K562 (cell line): ENCODE results near the gene CCDC77. TPM values are rescaled to one million over a fixed set of nuclear protein-coding genes. Genes with fewer than 3 reads are reported as not detected.
A peak's percentile ranks its signal among the peaks of the same experiment; 100 is the strongest.

Experiments used
- CBFB ChIP-seq: sonication (generic); formaldehyde crosslinking; IDR thresholded peaks from 2 replicates; pipeline ENCODE4 v1.4.0; 2020; ENCODE audit warnings: mild to moderate bottlenecking, missing genetic modification reagents
- EP400 ChIP-seq: fragments of 450-650 bp; IDR thresholded peaks from 2 replicates; pipeline ENCODE4 v1.6.1; 2017; ENCODE audit warnings: antibody characterized with exemption, mild to moderate bottlenecking, moderate library complexity
- PHF8 ChIP-seq: fragments of 200-600 bp; sonication (generic); IDR thresholded peaks from 2 replicates; pipeline ENCODE4 v1.6.1; 2012; ENCODE audit warnings: mixed run types, mild to moderate bottlenecking, inconsistent platforms, low read length, moderate library complexity, borderline replicate concordance
- XRCC5 ChIP-seq: fragments of 200-400 bp; formaldehyde crosslinking; IDR thresholded peaks from 2 replicates; pipeline ENCODE4 v1.6.1; 2017; ENCODE audit warnings: low read depth, mild to moderate bottlenecking, low read length
- polyA plus RNA-seq, 8 experiments: library from polyadenylated mRNA; depleted of rRNA in 4 of 8; stranded (reverse) in 5 of 8; unstranded in 3 of 8; fragments of >200 nt; fragmentation: Nextera tagmentation in 2 of 8; fragmentation: Illumina TruSeq in 1 of 8; extraction: Ambion mirVana in 2 of 8; extraction: Trizol in 1 of 8; gene quantifications; 2 replicates each; pipeline versions ENCODE4 v1.2.1 to v1.2.3, GENCODE V29; 2011 to 2014; ENCODE audit warnings: inconsistent platforms in 1 of 8, missing spikeins in 1 of 8
- total RNA-seq, 7 experiments: library from RNA; depleted of rRNA in 6 of 7; stranded (reverse); fragments of >200 nt in 6 of 7; fragmentation: Illumina TruSeq in 2 of 7; extraction: Trizol in 2 of 7; gene quantifications; 2 replicates each; pipeline versions ENCODE4 v1.2.1 to v1.2.3, GENCODE V29; 2011 to 2021; ENCODE audit warnings: low replicate concordance in 1 of 7
- TF ChIP-seq, protein P1 (sequence below), 2 experiments: fragments of 450-650 bp in 1 of 2; sonication (generic) in 1 of 2; formaldehyde crosslinking; conservative IDR thresholded peaks; 2 replicates each; pipeline versions ENCODE4 v1.4.0 to v1.8.1; 2020 to 2022; ENCODE audit warnings: mild to moderate bottlenecking in 1 of 2, missing genetic modification reagents in 1 of 2
- TF ChIP-seq, protein P2 (sequence below): fragments of 450-650 bp; IDR thresholded peaks from 2 replicates; pipeline ENCODE4 v1.6.1; 2016; ENCODE audit warnings: low read depth
- TF ChIP-seq, protein P3 (sequence below): fragments of 200-800 bp; sonication (Bioruptor generic); IDR thresholded peaks from 2 replicates; pipeline ENCODE4 v1.6.1; 2016; ENCODE audit warnings: missing genetic modification characterization, missing compliant biosample characterization
- TF ChIP-seq, protein P4 (sequence below): fragments of 450-650 bp; IDR thresholded peaks from 2 replicates; pipeline ENCODE4 v1.7.1; 2018; ENCODE audit warnings: mild to moderate bottlenecking, low read depth; ENCODE audit not compliant: partially characterized antibody

Gene CCDC77
- total and polyA plus RNA-seq, 9 of the 15 experiments (the other 6 are each of a cell fraction or from before 2014, with no cell fraction given): 10.5 to 26.5 (median 17.8) TPM

DNA sequence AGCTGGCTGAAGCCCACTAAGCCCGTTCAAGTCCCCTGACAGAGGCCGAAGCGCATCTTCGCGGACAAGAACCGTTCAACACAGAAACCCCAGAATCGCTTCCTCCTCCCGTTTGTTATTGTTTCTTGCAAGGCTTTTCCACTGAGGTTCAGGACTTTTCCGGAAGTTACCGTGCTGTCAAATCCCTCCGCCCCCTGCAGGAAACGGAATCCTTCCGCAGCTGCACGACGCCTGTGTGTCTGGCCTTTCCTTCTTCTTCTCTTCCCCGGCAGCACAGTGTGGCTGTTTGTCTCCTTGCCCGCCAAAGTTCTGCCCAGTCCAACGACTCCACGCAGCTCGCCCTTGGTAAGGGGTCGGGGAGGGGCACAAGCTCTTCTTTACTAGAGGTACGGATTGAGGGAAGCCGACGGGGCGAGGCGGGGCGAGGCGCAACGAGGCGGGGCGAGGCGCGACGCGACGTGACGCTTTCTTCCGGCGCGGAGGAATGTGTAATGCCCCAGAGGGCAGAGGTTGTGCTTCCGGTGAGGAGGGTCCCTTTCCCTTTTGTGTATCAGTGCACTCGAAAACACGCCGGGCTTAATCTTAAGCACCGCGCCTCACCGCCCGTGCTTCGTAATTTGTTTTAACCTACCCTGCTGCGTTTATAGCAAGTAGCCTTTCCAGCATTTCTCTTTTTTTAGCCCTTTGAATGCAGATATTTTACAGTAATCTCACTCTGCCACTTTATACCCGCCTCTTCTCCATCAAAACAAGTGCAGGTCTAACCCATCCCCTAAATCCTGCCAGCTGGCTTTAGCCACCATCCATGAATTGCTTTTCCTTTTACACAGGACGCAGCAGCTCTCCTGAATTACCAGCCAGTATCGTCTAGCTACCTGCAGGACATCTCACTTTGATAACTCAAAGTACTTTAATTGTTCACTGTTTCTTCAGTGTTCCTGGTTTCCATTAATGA, 12.0 kb upstream of the CCDC77 start, which contains the start of gene KDM5A (continued):
- TF ChIP-seq, protein P1, sequence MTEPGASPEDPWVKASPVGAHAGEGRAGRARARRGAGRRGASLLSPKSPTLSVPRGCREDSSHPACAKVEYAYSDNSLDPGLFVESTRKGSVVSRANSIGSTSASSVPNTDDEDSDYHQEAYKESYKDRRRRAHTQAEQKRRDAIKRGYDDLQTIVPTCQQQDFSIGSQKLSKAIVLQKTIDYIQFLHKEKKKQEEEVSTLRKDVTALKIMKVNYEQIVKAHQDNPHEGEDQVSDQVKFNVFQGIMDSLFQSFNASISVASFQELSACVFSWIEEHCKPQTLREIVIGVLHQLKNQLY (CRISPR knock-in tag; conservative IDR thresholded peaks at IDR 0.05): no peak
- TF ChIP-seq, protein P2, sequence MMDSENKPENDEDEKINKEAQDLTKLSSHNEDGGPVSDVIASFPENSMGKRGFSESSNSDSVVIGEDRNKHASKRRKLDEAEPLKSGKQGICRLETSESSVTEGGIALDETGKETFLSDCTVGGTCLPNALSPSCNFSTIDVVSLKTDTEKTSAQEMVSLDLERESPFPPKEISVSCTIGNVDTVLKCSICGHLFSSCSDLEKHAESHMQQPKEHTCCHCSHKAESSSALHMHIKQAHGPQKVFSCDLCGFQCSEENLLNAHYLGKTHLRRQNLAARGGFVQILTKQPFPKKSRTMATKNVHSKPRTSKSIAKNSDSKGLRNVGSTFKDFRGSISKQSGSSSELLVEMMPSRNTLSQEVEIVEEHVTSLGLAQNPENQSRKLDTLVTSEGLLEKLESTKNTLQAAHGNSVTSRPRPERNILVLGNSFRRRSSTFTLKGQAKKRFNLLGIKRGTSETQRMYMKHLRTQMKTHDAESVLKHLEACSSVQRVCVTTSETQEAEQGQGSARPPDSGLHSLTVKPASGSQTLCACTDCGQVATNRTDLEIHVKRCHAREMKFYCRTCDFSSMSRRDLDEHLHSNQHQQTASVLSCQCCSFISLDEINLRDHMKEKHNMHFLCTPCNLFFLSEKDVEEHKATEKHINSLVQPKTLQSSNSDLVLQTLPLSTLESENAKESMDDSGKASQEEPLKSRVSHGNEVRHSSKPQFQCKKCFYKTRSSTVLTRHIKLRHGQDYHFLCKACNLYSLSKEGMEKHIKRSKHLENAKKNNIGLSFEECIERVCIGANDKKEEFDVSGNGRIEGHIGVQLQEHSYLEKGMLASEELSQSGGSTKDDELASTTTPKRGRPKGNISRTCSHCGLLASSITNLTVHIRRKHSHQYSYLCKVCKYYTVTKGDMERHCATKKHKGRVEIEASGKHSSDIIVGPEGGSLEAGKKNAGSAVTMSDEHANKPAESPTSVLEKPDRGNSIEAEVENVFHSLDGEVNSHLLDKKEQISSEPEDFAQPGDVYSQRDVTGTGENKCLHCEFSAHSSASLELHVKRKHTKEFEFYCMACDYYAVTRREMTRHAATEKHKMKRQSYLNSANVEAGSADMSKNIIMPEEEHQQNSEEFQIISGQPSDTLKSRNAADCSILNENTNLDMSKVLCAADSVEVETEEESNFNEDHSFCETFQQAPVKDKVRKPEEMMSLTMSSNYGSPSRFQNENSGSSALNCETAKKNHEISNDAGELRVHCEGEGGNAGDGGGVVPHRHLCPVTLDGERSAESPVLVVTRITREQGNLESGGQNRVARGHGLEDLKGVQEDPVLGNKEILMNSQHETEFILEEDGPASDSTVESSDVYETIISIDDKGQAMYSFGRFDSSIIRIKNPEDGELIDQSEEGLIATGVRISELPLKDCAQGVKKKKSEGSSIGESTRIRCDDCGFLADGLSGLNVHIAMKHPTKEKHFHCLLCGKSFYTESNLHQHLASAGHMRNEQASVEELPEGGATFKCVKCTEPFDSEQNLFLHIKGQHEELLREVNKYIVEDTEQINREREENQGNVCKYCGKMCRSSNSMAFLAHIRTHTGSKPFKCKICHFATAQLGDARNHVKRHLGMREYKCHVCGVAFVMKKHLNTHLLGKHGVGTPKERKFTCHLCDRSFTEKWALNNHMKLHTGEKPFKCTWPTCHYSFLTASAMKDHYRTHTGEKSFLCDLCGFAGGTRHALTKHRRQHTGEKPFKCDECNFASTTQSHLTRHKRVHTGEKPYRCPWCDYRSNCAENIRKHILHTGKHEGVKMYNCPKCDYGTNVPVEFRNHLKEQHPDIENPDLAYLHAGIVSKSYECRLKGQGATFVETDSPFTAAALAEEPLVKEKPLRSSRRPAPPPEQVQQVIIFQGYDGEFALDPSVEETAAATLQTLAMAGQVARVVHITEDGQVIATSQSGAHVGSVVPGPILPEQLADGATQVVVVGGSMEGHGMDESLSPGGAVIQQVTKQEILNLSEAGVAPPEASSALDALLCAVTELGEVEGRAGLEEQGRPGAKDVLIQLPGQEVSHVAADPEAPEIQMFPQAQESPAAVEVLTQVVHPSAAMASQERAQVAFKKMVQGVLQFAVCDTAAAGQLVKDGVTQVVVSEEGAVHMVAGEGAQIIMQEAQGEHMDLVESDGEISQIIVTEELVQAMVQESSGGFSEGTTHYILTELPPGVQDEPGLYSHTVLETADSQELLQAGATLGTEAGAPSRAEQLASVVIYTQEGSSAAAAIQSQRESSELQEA: no peak
- TF ChIP-seq PHF8 (peak; percentile 67), XRCC5 (peak; percentile 80), EP400 (peak; percentile 93), CBFB (no peak)
- TF ChIP-seq, protein P3, sequence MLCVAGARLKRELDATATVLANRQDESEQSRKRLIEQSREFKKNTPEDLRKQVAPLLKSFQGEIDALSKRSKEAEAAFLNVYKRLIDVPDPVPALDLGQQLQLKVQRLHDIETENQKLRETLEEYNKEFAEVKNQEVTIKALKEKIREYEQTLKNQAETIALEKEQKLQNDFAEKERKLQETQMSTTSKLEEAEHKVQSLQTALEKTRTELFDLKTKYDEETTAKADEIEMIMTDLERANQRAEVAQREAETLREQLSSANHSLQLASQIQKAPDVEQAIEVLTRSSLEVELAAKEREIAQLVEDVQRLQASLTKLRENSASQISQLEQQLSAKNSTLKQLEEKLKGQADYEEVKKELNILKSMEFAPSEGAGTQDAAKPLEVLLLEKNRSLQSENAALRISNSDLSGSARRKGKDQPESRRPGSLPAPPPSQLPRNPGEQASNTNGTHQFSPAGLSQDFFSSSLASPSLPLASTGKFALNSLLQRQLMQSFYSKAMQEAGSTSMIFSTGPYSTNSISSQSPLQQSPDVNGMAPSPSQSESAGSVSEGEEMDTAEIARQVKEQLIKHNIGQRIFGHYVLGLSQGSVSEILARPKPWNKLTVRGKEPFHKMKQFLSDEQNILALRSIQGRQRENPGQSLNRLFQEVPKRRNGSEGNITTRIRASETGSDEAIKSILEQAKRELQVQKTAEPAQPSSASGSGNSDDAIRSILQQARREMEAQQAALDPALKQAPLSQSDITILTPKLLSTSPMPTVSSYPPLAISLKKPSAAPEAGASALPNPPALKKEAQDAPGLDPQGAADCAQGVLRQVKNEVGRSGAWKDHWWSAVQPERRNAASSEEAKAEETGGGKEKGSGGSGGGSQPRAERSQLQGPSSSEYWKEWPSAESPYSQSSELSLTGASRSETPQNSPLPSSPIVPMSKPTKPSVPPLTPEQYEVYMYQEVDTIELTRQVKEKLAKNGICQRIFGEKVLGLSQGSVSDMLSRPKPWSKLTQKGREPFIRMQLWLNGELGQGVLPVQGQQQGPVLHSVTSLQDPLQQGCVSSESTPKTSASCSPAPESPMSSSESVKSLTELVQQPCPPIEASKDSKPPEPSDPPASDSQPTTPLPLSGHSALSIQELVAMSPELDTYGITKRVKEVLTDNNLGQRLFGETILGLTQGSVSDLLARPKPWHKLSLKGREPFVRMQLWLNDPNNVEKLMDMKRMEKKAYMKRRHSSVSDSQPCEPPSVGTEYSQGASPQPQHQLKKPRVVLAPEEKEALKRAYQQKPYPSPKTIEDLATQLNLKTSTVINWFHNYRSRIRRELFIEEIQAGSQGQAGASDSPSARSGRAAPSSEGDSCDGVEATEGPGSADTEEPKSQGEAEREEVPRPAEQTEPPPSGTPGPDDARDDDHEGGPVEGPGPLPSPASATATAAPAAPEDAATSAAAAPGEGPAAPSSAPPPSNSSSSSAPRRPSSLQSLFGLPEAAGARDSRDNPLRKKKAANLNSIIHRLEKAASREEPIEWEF (CRISPR knock-in tag): no peak
- TF ChIP-seq, protein P4, sequence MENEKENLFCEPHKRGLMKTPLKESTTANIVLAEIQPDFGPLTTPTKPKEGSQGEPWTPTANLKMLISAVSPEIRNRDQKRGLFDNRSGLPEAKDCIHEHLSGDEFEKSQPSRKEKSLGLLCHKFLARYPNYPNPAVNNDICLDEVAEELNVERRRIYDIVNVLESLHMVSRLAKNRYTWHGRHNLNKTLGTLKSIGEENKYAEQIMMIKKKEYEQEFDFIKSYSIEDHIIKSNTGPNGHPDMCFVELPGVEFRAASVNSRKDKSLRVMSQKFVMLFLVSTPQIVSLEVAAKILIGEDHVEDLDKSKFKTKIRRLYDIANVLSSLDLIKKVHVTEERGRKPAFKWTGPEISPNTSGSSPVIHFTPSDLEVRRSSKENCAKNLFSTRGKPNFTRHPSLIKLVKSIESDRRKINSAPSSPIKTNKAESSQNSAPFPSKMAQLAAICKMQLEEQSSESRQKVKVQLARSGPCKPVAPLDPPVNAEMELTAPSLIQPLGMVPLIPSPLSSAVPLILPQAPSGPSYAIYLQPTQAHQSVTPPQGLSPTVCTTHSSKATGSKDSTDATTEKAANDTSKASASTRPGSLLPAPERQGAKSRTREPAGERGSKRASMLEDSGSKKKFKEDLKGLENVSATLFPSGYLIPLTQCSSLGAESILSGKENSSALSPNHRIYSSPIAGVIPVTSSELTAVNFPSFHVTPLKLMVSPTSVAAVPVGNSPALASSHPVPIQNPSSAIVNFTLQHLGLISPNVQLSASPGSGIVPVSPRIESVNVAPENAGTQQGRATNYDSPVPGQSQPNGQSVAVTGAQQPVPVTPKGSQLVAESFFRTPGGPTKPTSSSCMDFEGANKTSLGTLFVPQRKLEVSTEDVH: peak; percentile 70
